Measurements from ENCODE around the gene BTBD2. TPM values are rescaled to one million over a fixed set of nuclear protein-coding genes. Genes with fewer than 3 reads are reported as not detected.

The BTBD2 gene
- total RNA-seq, 1 experiment from 2014 or later, result 65.3 TPM

DNA sequence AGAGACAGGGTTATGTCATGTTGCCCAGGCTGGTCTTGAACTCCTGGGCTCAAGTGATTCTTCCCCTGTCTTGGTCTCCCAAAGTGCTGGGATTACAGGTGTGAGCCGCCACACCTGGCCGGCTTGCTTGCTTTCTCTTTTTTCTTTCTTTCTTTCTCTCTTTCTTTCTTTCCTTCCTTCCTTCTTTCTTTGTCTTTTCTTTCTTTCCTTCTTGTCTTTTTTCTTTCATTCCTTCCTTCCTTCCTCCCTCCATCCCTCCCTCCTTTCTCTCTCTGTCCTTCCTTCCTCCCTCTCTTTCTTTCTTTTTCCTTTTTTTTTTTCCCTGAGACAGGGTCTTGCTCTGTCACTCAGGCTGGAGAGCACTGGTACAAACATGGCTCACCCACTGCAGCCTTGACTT lies 6.8 kb upstream of the BTBD2 start:
- peaks cover 9% of the 10 kb centered on the region for H3K36me3 Mint-ChIP-seq (ENCODE audit: insufficient read depth, unreplicated experiment)
- H3K4me3 Mint-ChIP-seq (ENCODE audit: low read depth, unreplicated experiment), result no peak overlapping the region
- H3K27ac Mint-ChIP-seq (ENCODE audit: unreplicated experiment), result no peak overlapping the region
- no peaks in the 10 kb centered on the region for H3K9me3 Mint-ChIP-seq (ENCODE audit: low read depth, unreplicated experiment)
- TF ChIP-seq, protein P1, sequence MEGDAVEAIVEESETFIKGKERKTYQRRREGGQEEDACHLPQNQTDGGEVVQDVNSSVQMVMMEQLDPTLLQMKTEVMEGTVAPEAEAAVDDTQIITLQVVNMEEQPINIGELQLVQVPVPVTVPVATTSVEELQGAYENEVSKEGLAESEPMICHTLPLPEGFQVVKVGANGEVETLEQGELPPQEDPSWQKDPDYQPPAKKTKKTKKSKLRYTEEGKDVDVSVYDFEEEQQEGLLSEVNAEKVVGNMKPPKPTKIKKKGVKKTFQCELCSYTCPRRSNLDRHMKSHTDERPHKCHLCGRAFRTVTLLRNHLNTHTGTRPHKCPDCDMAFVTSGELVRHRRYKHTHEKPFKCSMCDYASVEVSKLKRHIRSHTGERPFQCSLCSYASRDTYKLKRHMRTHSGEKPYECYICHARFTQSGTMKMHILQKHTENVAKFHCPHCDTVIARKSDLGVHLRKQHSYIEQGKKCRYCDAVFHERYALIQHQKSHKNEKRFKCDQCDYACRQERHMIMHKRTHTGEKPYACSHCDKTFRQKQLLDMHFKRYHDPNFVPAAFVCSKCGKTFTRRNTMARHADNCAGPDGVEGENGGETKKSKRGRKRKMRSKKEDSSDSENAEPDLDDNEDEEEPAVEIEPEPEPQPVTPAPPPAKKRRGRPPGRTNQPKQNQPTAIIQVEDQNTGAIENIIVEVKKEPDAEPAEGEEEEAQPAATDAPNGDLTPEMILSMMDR (IDR thresholded peaks at IDR 0.05; ENCODE audit: unreplicated experiment), result no peak
- CTCF ChIA-PET, result no interaction called here
- no peaks in the 10 kb centered on the region for H3K27me3 Mint-ChIP-seq (ENCODE audit: unreplicated experiment)
- H3K4me1 Mint-ChIP-seq (ENCODE audit: low read depth, unreplicated experiment), result peaks cover 12% of the 10 kb centered on the region
- no TSS peak for BruUV-seq (replicated peaks)
- DNase-seq, result no peak
- intact Hi-C loops (cut with micrococcal nuclease; ENCODE audit: unreplicated experiment), result no loop called here

DNA sequence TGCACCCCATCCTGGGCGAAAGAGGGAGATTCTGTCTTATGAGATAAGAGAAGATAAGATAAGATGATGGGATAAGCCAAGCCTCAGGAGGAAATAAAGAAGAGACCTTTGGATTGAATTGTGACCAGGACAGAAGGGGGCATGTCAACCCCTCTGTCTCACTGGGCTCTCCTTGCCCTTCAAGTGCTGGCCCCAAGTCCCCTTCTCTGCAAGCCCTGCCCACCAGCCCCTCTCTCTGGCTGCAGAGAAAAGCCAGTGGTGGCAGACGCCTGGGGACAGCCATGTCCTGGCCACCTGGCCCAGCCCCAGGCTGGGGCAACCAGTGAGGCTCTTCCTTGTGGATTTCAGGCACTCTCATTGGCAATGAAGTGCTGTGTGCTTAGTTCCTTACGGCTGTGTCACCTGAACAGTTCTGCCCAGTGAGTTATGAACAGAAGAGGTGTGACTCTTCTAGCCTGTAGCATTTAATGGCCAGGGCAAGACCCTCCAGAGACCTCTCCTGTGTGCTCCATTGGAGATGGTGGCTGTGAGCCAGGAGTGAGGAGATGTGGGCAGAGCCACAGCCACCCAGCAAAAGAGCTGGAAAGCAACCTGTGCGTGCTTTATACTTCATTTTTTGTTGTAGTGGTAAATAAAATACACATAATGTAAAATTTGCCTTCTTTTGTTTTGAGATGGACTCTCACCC lies 6.1 kb upstream of the BTBD2 start:
- Mint-ChIP-seq H3K4me1 (ENCODE audit: low read depth, unreplicated experiment) (peaks cover 7% of the 10 kb centered on the region), H3K27me3 (ENCODE audit: unreplicated experiment) (no peaks in the 10 kb centered on the region), H3K9me3 (ENCODE audit: low read depth, unreplicated experiment) (no peaks in the 10 kb centered on the region), H3K27ac (ENCODE audit: unreplicated experiment) (no peak overlapping the region), H3K36me3 (ENCODE audit: insufficient read depth, unreplicated experiment) (peaks cover 5% of the 10 kb centered on the region), H3K4me3 (ENCODE audit: low read depth, unreplicated experiment) (no peak overlapping the region)
- CTCF ChIA-PET, result no interaction called here
- intact Hi-C loops (cut with micrococcal nuclease; ENCODE audit: unreplicated experiment), result no loop called here
- DNase-seq, result no peak
- TF ChIP-seq, protein P1 (IDR thresholded peaks at IDR 0.05; ENCODE audit: unreplicated experiment), result no peak
- BruUV-seq (replicated peaks), result no TSS peak

DNA sequence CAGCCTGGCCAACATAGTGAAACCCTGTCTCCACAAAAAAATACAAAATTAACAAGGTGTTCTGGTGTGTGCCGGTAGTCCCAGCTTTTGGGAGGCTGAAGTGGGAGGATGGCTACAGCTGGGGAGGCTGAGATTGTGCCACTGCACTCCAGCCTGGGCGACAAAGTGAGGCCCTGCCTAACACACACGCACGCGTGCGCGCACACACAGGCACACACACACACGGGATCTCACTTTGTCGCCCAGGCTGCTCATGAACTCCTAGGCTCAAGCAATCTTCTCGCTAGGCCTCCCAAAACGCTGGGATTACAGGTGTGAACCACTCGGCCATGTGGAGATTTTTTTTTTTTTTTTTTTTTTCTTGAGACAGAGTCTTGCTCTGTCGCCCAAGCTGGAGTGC lies 3.2 kb upstream of the BTBD2 start:
- Mint-ChIP-seq H3K36me3 (ENCODE audit: insufficient read depth, unreplicated experiment) (peaks cover 18% of the 10 kb centered on the region), H3K4me1 (ENCODE audit: low read depth, unreplicated experiment) (peaks cover 7% of the 10 kb centered on the region), H3K27ac (ENCODE audit: unreplicated experiment) (no peak overlapping the region), H3K9me3 (ENCODE audit: low read depth, unreplicated experiment) (no peaks in the 10 kb centered on the region), H3K4me3 (ENCODE audit: low read depth, unreplicated experiment) (no peak overlapping the region), H3K27me3 (ENCODE audit: unreplicated experiment) (no peaks in the 10 kb centered on the region)
- BruUV-seq (replicated peaks), result no TSS peak
- CTCF ChIA-PET, result interaction anchor here (0.7 kb wide), 1 partner anchor 212 kb away, joined by 4 read pairs; no protein-coding TSS in a partner anchor
- intact Hi-C loops (cut with micrococcal nuclease; ENCODE audit: unreplicated experiment), result loop anchor here (1.0 kb wide), 1 partner anchor 51 kb away; no protein-coding TSS in a partner anchor
- TF ChIP-seq, protein P1 (IDR thresholded peaks at IDR 0.05; ENCODE audit: unreplicated experiment), result no peak
- no peak for DNase-seq

DNA sequence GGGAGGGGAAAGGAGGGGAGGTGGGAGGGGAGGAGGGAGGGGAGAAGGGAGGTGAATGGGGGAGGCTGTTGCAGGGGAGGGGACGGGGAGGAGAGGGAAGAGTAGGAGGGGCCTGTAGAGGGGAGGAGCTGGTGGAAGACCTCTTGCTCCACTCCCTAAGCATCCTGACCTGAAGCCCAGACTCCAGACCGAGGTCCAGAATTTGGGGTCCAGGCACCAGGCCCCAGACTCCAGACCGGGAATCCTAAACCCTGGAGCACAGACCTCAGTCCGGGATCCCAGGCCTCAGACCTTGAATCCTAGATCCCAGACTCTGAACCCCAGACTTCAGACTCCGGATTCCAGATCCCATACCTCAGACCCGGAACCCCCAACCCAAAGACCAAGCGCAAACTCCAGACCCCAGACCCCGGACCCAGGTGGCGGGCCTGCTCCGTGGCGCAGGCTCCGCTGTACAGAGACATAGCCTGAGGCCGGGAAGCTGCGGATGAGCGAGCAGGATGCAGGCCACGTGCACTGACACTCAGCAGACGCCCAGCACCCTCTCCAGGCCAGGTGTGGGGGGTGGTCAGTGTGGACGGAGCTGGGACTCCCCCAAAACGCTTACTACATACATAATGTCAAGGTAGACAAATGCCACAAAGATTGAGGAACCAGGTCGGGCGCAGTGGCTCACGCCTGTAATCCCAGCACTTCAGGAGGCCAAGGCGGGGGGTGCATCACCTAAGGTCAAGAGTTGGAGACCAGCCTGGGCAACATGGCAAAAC lies 710 bp upstream of the BTBD2 start:
- Mint-ChIP-seq H3K36me3 (ENCODE audit: insufficient read depth, unreplicated experiment) (peaks cover 28% of the 10 kb centered on the region), H3K4me3 (ENCODE audit: low read depth, unreplicated experiment) (peak overlapping the region; percentile 28), H3K4me1 (ENCODE audit: low read depth, unreplicated experiment) (peaks cover 7% of the 10 kb centered on the region), H3K27me3 (ENCODE audit: unreplicated experiment) (no peaks in the 10 kb centered on the region), H3K9me3 (ENCODE audit: low read depth, unreplicated experiment) (no peaks in the 10 kb centered on the region), H3K27ac (ENCODE audit: unreplicated experiment) (no peak overlapping the region)
- intact Hi-C loops (cut with micrococcal nuclease; ENCODE audit: unreplicated experiment), result no loop called here
- TF ChIP-seq, protein P1 (IDR thresholded peaks at IDR 0.05; ENCODE audit: unreplicated experiment), result no peak
- peak; percentile 60 for DNase-seq
- CTCF ChIA-PET, result no interaction called here
- no TSS peak for BruUV-seq (replicated peaks)
